Kidney epithelial cell (primary cell): Measurements from ENCODE around the gene SEMA6A. TPM values are rescaled to one million over a fixed set of nuclear protein-coding genes. Genes with fewer than 3 reads are reported as not detected.

Experiments
- DNase-seq: peaks from one replicate; pipeline ENCODE4 v3.0.0-alpha.2; 2010; ENCODE audit warnings: low read depth
- H3K27me3 ChIP-seq: 2 replicates; pipeline ENCODE4 v1.6.0; 2011; ENCODE audit warnings: low read length; ENCODE audit not compliant: control insufficient read depth, insufficient read depth
- H3K36me3 ChIP-seq: 2 replicates; pipeline ENCODE4 v1.5.1; 2011; ENCODE audit warnings: low read length; ENCODE audit not compliant: control insufficient read depth, insufficient read depth
- H3K4me3 ChIP-seq: 2 replicates; pipeline ENCODE4 v1.5.1; 2011; ENCODE audit warnings: low read depth, mild to moderate bottlenecking, control low read depth, low read length
- total RNA-seq: library from RNA; depleted of rRNA; stranded (reverse); fragments of >200 nt; gene quantifications from 2 replicates; pipeline ENCODE4 v1.2.3, GENCODE V29; 2015
- TF ChIP-seq, protein P1 (sequence below): IDR thresholded peaks from 2 replicates; pipeline ENCODE4 v1.5.1; 2011; ENCODE audit warnings: mild to moderate bottlenecking, moderate library complexity, low read length, control low read depth, inconsistent platforms; ENCODE audit not compliant: insufficient read depth, poor library complexity, severe bottlenecking

Gene SEMA6A
- total RNA-seq, 1 donor from 2014 or later, result 6.3 TPM

DNA sequence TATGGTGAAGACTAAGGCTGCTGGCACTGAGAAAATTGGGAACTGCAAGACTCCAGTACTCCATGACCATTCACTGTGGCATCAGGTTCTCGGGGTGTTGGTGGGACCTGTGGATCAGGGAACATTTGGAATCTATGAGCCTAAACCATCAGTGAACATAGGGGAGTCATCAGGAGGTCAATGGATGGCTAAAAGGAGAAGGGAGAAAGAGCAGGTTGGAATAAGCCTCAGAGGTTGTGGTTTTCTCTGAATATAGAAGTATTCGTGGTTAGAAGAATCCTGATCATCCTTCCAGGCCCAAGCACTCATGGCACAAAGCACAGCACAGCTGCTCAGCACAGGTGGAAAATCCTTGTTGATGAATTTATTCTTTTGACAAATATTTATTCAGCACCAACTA, 156.6 kb downstream of the SEMA6A start:
- no peak for DNase-seq
- TF ChIP-seq, protein P1, sequence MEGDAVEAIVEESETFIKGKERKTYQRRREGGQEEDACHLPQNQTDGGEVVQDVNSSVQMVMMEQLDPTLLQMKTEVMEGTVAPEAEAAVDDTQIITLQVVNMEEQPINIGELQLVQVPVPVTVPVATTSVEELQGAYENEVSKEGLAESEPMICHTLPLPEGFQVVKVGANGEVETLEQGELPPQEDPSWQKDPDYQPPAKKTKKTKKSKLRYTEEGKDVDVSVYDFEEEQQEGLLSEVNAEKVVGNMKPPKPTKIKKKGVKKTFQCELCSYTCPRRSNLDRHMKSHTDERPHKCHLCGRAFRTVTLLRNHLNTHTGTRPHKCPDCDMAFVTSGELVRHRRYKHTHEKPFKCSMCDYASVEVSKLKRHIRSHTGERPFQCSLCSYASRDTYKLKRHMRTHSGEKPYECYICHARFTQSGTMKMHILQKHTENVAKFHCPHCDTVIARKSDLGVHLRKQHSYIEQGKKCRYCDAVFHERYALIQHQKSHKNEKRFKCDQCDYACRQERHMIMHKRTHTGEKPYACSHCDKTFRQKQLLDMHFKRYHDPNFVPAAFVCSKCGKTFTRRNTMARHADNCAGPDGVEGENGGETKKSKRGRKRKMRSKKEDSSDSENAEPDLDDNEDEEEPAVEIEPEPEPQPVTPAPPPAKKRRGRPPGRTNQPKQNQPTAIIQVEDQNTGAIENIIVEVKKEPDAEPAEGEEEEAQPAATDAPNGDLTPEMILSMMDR, result no peak
- no peak overlapping the region for H3K4me3 ChIP-seq
- no peaks in the 10 kb centered on the region for H3K36me3 ChIP-seq
- H3K27me3 ChIP-seq, result no peaks in the 10 kb centered on the region

DNA sequence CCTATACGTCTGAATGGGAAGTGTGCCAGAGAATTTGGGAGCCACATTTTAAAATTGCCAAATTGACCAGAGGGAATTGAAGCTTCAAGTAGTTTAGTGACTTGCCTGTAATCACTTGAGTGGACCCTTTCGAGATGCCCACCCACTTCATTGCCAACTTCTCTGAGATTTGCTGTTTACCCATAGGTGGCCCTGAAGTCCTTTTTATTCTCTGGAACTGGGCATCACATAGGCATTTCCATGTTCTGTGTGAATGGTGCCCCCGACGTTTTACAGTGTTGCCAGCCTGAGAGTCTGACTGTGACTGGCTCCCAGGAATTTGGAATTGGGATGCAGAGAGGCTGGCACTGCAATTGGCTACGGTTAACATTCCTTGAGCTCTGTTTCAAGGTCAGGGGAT, 158.6 kb downstream of the SEMA6A start:
- Histone ChIP-seq H3K27me3 (no peaks in the 10 kb centered on the region), H3K4me3 (no peak overlapping the region), H3K36me3 (no peaks in the 10 kb centered on the region)
- DNase-seq, result no peak
- TF ChIP-seq, protein P1, result no peak

DNA sequence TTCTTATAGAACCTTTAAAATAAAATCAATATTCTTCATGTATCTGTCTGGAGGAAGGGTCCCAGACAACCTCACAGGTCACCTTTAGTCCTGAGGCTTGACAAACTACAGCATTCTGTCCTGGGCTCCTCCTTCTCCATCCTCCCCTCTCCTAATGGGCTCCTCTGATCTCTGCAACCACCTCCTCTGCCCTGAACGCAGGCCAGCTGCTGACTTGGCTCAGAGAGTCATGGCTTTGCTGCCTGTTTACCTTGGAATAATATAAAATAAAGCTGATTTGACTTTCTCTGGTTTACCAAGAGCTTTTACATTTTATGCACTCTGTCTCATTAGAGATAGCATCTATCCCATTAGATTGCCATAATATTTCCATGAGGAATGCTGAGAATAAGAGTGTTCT, 159.4 kb downstream of the SEMA6A start:
- TF ChIP-seq, protein P1, result no peak
- H3K27me3 ChIP-seq, result no peaks in the 10 kb centered on the region
- no peaks in the 10 kb centered on the region for H3K36me3 ChIP-seq
- H3K4me3 ChIP-seq, result no peak overlapping the region
- no peak for DNase-seq

DNA sequence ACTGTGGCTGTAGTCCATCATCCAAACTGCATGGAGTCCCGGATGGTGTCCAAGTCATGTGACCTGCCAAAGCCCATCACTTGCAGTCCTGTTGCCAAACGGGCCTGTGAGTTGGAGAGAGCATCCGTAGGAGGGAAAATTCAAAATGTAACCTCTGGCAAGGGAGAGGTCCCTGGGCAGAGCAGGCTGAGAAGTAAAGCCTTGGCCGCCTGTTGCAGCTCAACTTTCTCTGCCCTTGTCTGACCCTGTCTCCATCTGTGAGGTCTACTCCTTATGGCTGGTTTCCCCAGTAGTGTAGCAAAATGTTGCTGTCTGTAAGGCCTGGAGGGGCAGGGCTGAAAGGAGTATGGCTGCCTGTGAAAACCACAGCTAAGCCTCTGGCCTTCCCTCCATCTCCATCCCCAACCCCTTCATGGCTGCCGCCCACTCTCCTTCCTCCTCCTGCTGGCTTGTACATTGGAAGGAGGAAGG, 163.5 kb downstream of the SEMA6A start:
- H3K27me3 ChIP-seq, result no peaks in the 10 kb centered on the region
- DNase-seq, result no peak
- no peaks in the 10 kb centered on the region for H3K36me3 ChIP-seq
- TF ChIP-seq, protein P1, result no peak
- H3K4me3 ChIP-seq, result no peak overlapping the region

DNA sequence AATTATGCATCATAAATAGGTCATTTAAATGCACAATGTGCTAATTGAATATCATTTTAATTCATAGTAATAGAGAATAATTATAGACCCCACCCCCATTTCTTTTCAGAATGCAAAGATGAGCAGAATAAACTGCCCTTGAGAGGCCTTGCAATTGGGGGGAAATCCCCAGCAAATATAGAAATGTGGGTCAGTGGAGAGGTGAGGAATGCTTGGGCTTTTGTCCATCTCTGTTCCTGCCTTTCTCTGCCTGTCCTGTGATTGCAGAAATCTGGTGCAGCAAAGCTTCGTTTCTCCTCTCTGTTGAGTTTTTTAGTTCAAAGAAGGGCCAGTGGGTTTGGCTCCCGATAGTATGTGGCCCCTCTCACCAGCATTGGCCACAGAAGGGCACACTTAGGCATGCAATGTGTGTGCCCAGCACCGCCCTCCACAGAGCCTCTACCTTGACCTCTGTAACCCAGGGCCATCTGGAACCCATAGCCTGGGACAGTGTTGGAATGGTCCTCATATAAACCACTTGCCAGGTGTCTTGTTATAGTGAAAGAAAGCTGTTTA, 164.2 kb downstream of the SEMA6A start:
- Histone ChIP-seq H3K27me3 (no peaks in the 10 kb centered on the region), H3K4me3 (no peak overlapping the region), H3K36me3 (no peaks in the 10 kb centered on the region)
- TF ChIP-seq, protein P1, result no peak
- no peak for DNase-seq

DNA sequence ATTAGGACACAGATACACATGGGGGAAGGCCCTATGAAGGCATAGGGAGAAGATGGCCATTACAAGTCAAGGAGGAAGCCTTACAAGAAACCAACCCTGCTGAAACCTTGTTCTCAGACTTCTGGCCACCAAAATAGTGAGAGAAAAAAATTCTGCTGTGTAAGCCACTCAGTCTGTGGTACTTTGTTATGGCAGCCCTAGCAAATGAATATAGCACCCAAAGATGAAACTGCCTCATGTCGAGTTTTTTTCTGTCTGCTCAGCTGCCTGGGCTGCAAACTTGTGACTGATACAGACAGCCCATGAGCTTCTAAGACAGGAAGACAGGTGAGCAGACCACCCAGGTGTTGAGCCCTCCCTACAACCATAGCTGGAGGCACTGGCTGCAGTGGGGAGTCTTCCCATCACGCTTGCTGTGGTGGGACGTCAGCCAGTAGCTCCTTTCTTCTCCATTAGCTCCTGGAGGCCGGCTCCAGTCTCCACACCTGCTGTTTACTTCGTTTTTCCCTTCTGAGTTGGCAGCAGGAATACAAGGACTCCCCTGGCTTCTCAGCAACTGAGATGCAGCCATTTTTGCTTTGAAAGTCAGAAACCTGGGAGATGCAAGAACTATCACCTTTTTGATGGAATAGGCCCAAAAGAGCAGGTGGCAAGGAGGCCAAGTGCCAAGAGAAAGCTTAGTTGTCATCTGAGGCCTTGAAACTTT, 164.9 kb downstream of the SEMA6A start:
- no peak for DNase-seq

More for the DNA sequence above, 164.9 kb downstream of the SEMA6A start:
- H3K27me3 ChIP-seq, result no peaks in the 10 kb centered on the region
- TF ChIP-seq, protein P1, result no peak
- no peaks in the 10 kb centered on the region for H3K36me3 ChIP-seq
- no peak overlapping the region for H3K4me3 ChIP-seq
